OCI-LY7 (cell line): ENCODE results near the gene MRPS10. TPM values are rescaled to one million over a fixed set of nuclear protein-coding genes. Genes with fewer than 3 reads are reported as not detected.

Experiments used
- BruUV-seq: library from RNA; stranded (reverse); fragments of 400-500 nt; replicated peaks from 2 replicates; lab custom pipeline; 2021; lab: Mats Ljungman, UMichigan
- CTCF ChIA-PET: fragments of 300-600 bp; sonication (Branson Sonifier 250); formaldehyde crosslinking; loops from one replicate; lab custom pipeline; 2022; ENCODE audit warnings: antibody characterized with exemption; ENCODE audit not compliant: unreplicated experiment; lab: Charles Lee
- POLR2A ChIA-PET: fragments of 300-600 bp; sonication (Branson Sonifier 250); formaldehyde crosslinking; loops from one replicate; lab custom pipeline; 2022; ENCODE audit warnings: antibody characterized with exemption; lab: Charles Lee
- DNase-seq: peaks from one replicate; pipeline ENCODE4 v3.0.0-alpha.2; 2015; ENCODE audit warnings: low spot score
- H2AFZ ChIP-seq: fragments of 200-600 bp; sonication (generic), shearing (Covaris generic); 2 replicates; pipeline ENCODE4 v1.6.1; 2014; ENCODE audit warnings: mild to moderate bottlenecking, antibody characterized with exemption, low read length, moderate library complexity
- H3K27ac ChIP-seq: fragments of 200-600 bp; sonication (generic); 2 replicates; pipeline ENCODE4 v1.5.1; 2014; ENCODE audit warnings: mixed run types, low read depth, mild to moderate bottlenecking, moderate library complexity, low read length, inconsistent platforms; ENCODE audit not compliant: poor library complexity, severe bottlenecking
- H3K36me3 ChIP-seq: fragments of 200-600 bp; sonication (generic); 2 replicates; pipeline ENCODE4 v1.6.1; 2014; ENCODE audit warnings: mild to moderate bottlenecking, antibody characterized with exemption, low read length, moderate library complexity, mixed read lengths; ENCODE audit not compliant: insufficient read depth
- H3K4me1 ChIP-seq: fragments of 200-600 bp; sonication (generic); 2 replicates; pipeline ENCODE4 v1.5.1; 2014; ENCODE audit warnings: mild to moderate bottlenecking, low read length; ENCODE audit not compliant: insufficient read depth, poor library complexity, severe bottlenecking
- H3K4me2 ChIP-seq: fragments of 200-600 bp; sonication (generic); 2 replicates; pipeline ENCODE4 v1.6.1; 2014; ENCODE audit warnings: mild to moderate bottlenecking, low read length
- H3K4me3 ChIP-seq: fragments of 200-600 bp; sonication (generic); 2 replicates; pipeline ENCODE4 v1.5.1; 2014; ENCODE audit warnings: mild to moderate bottlenecking, low read depth, low read length; ENCODE audit not compliant: poor library complexity, severe bottlenecking
- H3K79me2 ChIP-seq: fragments of 200-600 bp; sonication (generic); 2 replicates; pipeline ENCODE4 v1.6.1; 2016; ENCODE audit warnings: low read depth, mild to moderate bottlenecking, low read length, moderate library complexity, mixed read lengths; ENCODE audit not compliant: insufficient read depth
- H3K9me2 ChIP-seq: fragments of 200-600 bp; sonication (generic); 2 replicates; pipeline ENCODE4 v1.6.1; 2016; ENCODE audit warnings: mild to moderate bottlenecking, low read length, mixed read lengths; ENCODE audit not compliant: insufficient read depth
- H3K9me3 ChIP-seq: fragments of 200-600 bp; sonication (generic); 2 replicates; pipeline ENCODE4 v1.6.1; 2014; ENCODE audit warnings: mild to moderate bottlenecking, mixed run types, low read length, mixed read lengths
- H4K20me1 ChIP-seq: fragments of 200-600 bp; sonication (generic); 2 replicates; pipeline ENCODE4 v1.6.1; 2014; ENCODE audit warnings: mild to moderate bottlenecking, antibody characterized with exemption, low read length, moderate library complexity, mixed read lengths; ENCODE audit not compliant: insufficient read depth
- CTCF ChIP-seq: fragments of 200-600 bp; sonication (generic); conservative IDR thresholded peaks from 2 replicates; pipeline ENCODE4 v1.5.1; 2014; ENCODE audit warnings: mild to moderate bottlenecking, antibody characterized with exemption, low read length, moderate library complexity, mixed read lengths
- EZH2phosphoT487 ChIP-seq: fragments of 200-600 bp; sonication (generic); IDR thresholded peaks from 2 replicates; pipeline ENCODE4 v1.6.1; 2018; ENCODE audit warnings: low read depth, borderline replicate concordance, mild to moderate bottlenecking, mixed run types, antibody characterized with exemption, low read length, moderate library complexity, mixed read lengths
- intact Hi-C: fragments of 100-400 bp; cut with micrococcal nuclease; formaldehyde crosslinking; loops from one replicate; pipeline ENCODE4 v1.10.0; 2022; ENCODE audit not compliant: unreplicated experiment
- total RNA-seq, 2 experiments: library from RNA; depleted of rRNA in 1 of 2; stranded (reverse); fragments of >200 nt in 1 of 2; shearing (Covaris generic) in 1 of 2; gene quantifications; 2 replicates each; pipeline ENCODE4 v1.2.3, GENCODE V29; 2014 to 2022

MRPS10 gene
- total RNA-seq, 2 experiments from 2014 or later, result 25.8 to 45.0 TPM

GRCh38 chr6:42201382-42201781 lies 16.3 kb downstream of the MRPS10 start:
- Histone ChIP-seq H3K4me3 (no peak overlapping the region), H3K36me3 (peaks cover 27% of the 10 kb centered on the region), H2AFZ (no peak overlapping the region), H3K4me2 (no peak overlapping the region), H3K79me2 (no peaks in the 10 kb centered on the region), H3K9me2 (no peaks in the 10 kb centered on the region), H3K4me1 (no peaks in the 10 kb centered on the region), H4K20me1 (no peaks in the 10 kb centered on the region), H3K9me3 (no peaks in the 10 kb centered on the region), H3K27ac (no peak overlapping the region)
- no peak for TF ChIP-seq CTCF
- TF ChIP-seq EZH2phosphoT487, result no peak
- CTCF ChIA-PET, result no interaction called here
- DNase-seq, result no peak
- intact Hi-C loops, result no loop called here
- no TSS peak for BruUV-seq
- POLR2A ChIA-PET, result no interaction called here

- Histone ChIP-seq H2AFZ (no peak overlapping the region), H3K9me2 (no peaks in the 10 kb centered on the region), H3K4me3 (no peak overlapping the region), H4K20me1 (no peaks in the 10 kb centered on the region), H3K79me2 (no peaks in the 10 kb centered on the region), H3K36me3 (peaks cover 13% of the 10 kb centered on the region), H3K4me2 (no peak overlapping the region), H3K27ac (no peak overlapping the region), H3K9me3 (no peaks in the 10 kb centered on the region), H3K4me1 (no peaks in the 10 kb centered on the region)
- intact Hi-C loops, result no loop called here
- POLR2A ChIA-PET, result no interaction called here
- CTCF ChIA-PET, result no interaction called here
- no peak for DNase-seq
- no TSS peak for BruUV-seq
- TF ChIP-seq CTCF (no peak), EZH2phosphoT487 (no peak)
Measured at GRCh38 chr6:42200035-42200434, 17.6 kb downstream of the MRPS10 start.

GRCh38 chr6:42199106-42199981 lies 18.3 kb downstream of the MRPS10 start:
- POLR2A ChIA-PET, result no interaction called here
- no peaks in the 10 kb centered on the region for H3K4me1 ChIP-seq
- TF ChIP-seq CTCF (no peak), EZH2phosphoT487 (no peak)
- H3K4me2 ChIP-seq, result no peak overlapping the region
- no peak overlapping the region for H2AFZ ChIP-seq
- intact Hi-C loops, result no loop called here
- H3K4me3 ChIP-seq, result no peak overlapping the region
- no peaks in the 10 kb centered on the region for H3K9me2 ChIP-seq
- BruUV-seq, result no TSS peak
- H3K79me2 ChIP-seq, result no peaks in the 10 kb centered on the region
- no peaks in the 10 kb centered on the region for H4K20me1 ChIP-seq
- H3K27ac ChIP-seq, result no peak overlapping the region
- no peak for DNase-seq
- no peaks in the 10 kb centered on the region for H3K9me3 ChIP-seq
- CTCF ChIA-PET, result no interaction called here
- peaks cover 6% of the 10 kb centered on the region; the same call in 1 of the 2 replicates for H3K36me3 ChIP-seq
